Natural killer cell treated with Interleukin-12 subunit alpha and Interleukin-12 subunit beta and Interleukin-15 and Interleukin-18, amount 100 ng/mL, for 72 hours (primary cell): Measurements from ENCODE around the gene MNS1. TPM values are rescaled to one million over a fixed set of nuclear protein-coding genes. Genes with fewer than 3 reads are reported as not detected.
"Not testable (repeated sequence)": the region's sequence is repeated elsewhere in the genome, so short reads cannot be mapped to it uniquely, and the experiment has no call there.

Experiments
- ATAC-seq, 2 donors: fragments of 150-1000 bp; cut with Tn5 transposase in 1 of 2; sonication (Bioruptor Pico), chemical (Tn5 transposase) in 1 of 2; 2 replicates each; pipeline ENCODE4 v1.10.0; 2021
- DNase-seq: peaks from one replicate; pipeline ENCODE4 v3.0.0; 2022; ENCODE audit warnings: low spot score
- H3K27ac Mint-ChIP-seq, 2 donors: 1 replicate in 1 of 2; 2 replicates in 1 of 2; pipeline ENCODE4 v1.8.0; 2022; ENCODE audit warnings: mixed read lengths in 2 of 2, mild to moderate bottlenecking in 1 of 2, moderate library complexity in 1 of 2
- H3K27me3 Mint-ChIP-seq, 2 donors: 1 replicate in 1 of 2; 2 replicates in 1 of 2; pipeline ENCODE4 v1.8.0; 2022; ENCODE audit warnings: mixed read lengths in 2 of 2
- H3K36me3 Mint-ChIP-seq: one replicate; pipeline ENCODE4 v1.8.0; 2022; ENCODE audit warnings: mixed read lengths
- H3K4me1 Mint-ChIP-seq, 2 donors: 1 replicate in 1 of 2; 2 replicates in 1 of 2; pipeline ENCODE4 v1.8.0; 2022; ENCODE audit warnings: low read depth in 2 of 2, mixed read lengths in 2 of 2, mild to moderate bottlenecking in 1 of 2
- H3K4me3 Mint-ChIP-seq: one replicate; pipeline ENCODE4 v1.8.0; 2022; ENCODE audit warnings: mixed read lengths
- H3K9me3 Mint-ChIP-seq: 2 replicates; pipeline ENCODE4 v1.8.0; 2022; ENCODE audit warnings: mixed read lengths
- total RNA-seq, 2 donors: library from RNA; stranded (reverse); gene quantifications; one replicate each; pipeline ENCODE4 v1.2.3, GENCODE V29; 2022

MNS1 gene, protein sequence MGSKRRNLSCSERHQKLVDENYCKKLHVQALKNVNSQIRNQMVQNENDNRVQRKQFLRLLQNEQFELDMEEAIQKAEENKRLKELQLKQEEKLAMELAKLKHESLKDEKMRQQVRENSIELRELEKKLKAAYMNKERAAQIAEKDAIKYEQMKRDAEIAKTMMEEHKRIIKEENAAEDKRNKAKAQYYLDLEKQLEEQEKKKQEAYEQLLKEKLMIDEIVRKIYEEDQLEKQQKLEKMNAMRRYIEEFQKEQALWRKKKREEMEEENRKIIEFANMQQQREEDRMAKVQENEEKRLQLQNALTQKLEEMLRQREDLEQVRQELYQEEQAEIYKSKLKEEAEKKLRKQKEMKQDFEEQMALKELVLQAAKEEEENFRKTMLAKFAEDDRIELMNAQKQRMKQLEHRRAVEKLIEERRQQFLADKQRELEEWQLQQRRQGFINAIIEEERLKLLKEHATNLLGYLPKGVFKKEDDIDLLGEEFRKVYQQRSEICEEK
- total RNA-seq: under 1 TPM; 0.26 to 0.47 TPM

DNA sequence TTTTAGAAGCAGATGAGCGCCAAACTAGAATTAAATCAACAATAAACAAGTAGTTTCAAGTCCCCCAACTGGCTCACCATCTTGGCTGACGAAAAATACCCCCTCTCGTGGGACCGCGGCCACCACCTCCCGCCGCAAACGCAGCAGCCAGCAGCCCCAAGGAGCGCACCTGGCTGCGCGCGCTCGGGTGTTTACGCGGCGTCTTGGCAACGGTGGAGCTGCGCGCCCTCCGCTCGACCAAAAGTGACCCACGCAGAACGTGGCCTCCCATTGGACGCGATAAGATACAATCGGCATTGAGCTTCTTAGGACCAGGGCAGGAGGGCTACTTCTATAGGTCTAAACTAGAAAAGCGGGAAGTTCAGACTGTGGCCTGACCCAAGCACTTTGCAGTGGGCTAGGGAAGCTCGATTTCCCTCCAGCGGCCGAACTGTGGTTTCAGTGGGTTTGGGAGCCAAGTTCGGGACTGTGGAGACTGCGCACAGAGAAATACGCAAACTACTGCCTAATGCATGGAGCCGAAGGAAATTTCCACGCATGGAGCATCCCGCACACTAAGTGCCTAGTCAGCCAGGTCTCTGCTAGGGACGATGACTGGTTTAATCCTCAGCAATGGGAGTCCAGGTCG, at the start of gene MNS1:
MNS1 (minus strand) TSS at position 245 of the 628 bp plus-strand sequence; CDS start at position 80, 165 bp downstream.
- peak; percentile 82 for DNase-seq
- Mint-ChIP-seq H3K27me3 (peaks cover 18% of the 10 kb centered on the region in 2 donors), H3K4me1 (peaks cover 17 to 22% of the 10 kb centered on the region in 2 donors), H3K9me3 (no peaks in the 10 kb centered on the region), H3K36me3 (no peaks in the 10 kb centered on the region), H3K27ac (no peak within 1 kb of the TSS), H3K4me3 (peak within 1 kb of the TSS; percentile 92)
- ATAC-seq: peak; percentile 96 to 99

DNA sequence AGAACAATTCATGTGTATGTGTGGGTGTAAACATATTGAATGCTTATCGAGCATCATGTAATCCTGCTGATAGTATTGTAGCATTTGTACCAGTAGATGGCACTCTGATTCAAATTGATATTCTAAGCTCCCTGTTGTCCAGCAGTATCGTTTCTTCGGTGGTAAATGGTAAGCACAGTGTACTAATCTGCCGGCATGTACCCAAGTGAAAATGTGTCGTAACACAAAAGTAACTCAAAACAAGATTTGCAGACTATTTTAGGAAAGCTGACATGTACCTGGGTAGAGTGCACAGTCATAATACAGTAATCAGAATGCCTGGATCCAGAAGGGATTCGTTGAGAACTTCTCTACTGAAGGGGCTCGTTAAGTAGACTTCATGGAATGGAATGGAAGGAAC, 31.7 kb upstream of the MNS1 start:
- Mint-ChIP-seq H3K36me3 (no peaks in the 10 kb centered on the region), H3K4me3 (no peak overlapping the region), H3K27me3 (peaks cover 26 to 39% of the 10 kb centered on the region in 2 donors), H3K4me1 (peaks cover 3 to 4% of the 10 kb centered on the region in 2 donors), H3K27ac (no peak overlapping the region), H3K9me3 (no peaks in the 10 kb centered on the region)
- ATAC-seq (peak; percentile 52 to 61), DNase-seq (no peak)

DNA sequence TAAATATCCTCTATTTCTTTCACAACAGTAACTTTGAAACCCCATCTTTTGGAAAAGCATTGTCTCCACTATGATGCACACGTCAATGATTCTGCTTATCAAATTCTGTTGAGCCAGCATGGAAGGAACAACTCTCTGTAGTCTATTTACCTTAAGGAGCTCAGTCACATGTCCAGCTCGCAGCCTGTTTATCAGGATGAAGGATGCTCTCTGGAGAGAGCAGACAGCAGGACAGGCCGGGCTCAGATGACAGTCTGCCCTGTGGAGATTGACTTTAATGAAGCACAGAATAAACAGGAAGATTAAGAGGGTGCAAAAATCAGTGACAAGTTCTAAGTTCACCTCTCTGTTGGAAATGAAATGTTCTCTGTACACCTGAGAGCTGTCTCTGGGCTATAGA, 30.6 kb upstream of the MNS1 start:
- no peaks in the 10 kb centered on the region for H3K9me3 Mint-ChIP-seq
- DNase-seq (no peak), ATAC-seq (no peak)
- H3K4me3 Mint-ChIP-seq: no peak overlapping the region
- H3K27ac Mint-ChIP-seq: no peak overlapping the region
- no peaks in the 10 kb centered on the region for H3K36me3 Mint-ChIP-seq
- H3K4me1 Mint-ChIP-seq: peaks cover 3 to 4% of the 10 kb centered on the region in 2 donors
- H3K27me3 Mint-ChIP-seq: peaks cover 18 to 28% of the 10 kb centered on the region in 2 donors

DNA sequence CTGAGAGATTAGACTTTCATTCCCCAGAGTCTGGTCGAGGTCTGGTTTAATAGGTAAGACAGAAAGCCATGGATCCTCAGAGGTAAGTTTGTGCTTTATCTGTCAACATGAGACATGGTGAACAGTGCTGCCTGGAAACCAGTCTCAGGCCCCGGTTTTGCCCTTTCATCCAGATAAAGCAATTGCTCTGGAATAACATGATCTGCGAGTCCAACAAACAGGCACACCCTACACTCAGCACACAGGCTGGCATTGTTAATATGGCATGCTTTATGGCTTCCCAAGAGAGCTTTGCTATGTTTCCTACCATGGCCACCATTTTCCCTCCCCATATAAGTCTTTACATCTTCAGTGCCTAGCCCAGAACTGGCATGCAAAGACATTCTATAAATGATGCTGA, 30.1 kb upstream of the MNS1 start:
- H3K4me1 Mint-ChIP-seq: peaks cover 3 to 4% of the 10 kb centered on the region in 2 donors

DNA sequence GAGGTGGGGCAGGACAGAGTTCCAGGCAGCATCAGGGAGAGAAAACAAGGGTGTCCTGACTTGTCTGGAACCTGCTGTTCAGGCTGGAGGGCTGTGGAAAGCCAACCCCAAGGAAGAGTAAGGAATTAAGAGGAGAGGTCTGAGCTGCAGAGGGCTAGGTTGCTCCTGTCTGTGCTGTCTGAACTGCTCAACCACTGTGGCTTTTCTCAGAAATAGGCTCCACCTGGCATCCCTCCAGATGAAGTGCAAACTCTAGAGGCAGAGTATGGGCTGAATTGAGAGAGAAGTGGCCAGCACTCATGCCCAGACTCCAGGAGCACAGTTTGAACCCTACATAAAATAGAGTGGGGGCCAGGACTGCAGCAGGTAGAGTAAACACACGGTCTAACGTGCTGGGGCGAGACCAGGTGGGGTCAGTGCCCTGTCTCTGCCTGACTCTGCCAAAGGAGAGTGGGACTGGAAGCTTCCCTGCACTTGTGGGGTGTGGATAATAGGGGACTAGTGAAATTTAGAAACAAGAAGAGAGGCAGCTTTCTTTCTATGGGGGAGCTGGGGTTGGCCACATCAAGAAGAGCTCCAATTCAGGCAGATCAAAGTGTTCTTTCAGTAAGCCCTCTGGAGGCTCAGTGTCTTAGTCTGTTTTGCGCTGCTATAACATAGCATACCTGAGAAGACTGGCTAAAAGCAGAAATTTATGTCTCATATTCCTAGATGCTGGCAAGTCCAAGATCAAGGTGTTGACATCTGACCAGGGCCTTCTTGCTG, 28.0 kb upstream of the MNS1 start:
- no peak for DNase-seq
- peaks cover 3 to 4% of the 10 kb centered on the region in 2 donors for H3K4me1 Mint-ChIP-seq
- H3K27ac Mint-ChIP-seq: no peak overlapping the region
- no peaks in the 10 kb centered on the region for H3K9me3 Mint-ChIP-seq
- ATAC-seq: no peak
- H3K27me3 Mint-ChIP-seq: peaks cover 14 to 21% of the 10 kb centered on the region in 2 donors
- H3K36me3 Mint-ChIP-seq: no peaks in the 10 kb centered on the region
- H3K4me3 Mint-ChIP-seq: no peak overlapping the region

More for the DNA sequence above, 30.1 kb upstream of the MNS1 start:
- DNase-seq: no peak
- Mint-ChIP-seq H3K27me3 (peaks cover 15 to 26% of the 10 kb centered on the region in 2 donors), H3K4me3 (no peak overlapping the region), H3K27ac (no peak overlapping the region), H3K36me3 (no peaks in the 10 kb centered on the region), H3K9me3 (no peaks in the 10 kb centered on the region)
- ATAC-seq: no peak

DNA sequence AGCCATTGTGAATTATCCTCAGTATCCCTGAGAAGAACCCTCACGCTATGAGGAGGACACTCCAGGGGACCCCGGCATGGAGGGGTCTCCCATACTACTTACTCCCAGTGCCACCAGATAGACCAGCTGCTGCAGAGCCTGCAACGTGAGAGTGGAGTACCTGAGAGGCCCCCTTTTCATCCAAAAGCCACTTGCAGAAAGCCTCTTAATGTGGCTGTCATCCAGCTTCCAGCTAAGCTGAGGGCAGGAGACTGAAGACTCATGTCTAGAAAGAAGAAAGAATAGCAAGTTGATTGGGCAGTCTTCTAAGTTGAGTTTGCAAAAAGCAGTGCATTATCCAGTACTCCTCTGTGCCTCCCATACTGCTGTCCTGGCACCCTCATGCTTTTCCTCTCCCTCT, 27.3 kb upstream of the MNS1 start:
- no peak for ATAC-seq
- no peak overlapping the region for H3K4me3 Mint-ChIP-seq
- no peaks in the 10 kb centered on the region for H3K36me3 Mint-ChIP-seq
- H3K4me1 Mint-ChIP-seq: peaks cover 3 to 4% of the 10 kb centered on the region in 2 donors
- H3K27me3 Mint-ChIP-seq: peaks cover 19 to 21% of the 10 kb centered on the region in 2 donors
- H3K27ac Mint-ChIP-seq: no peak overlapping the region
- H3K9me3 Mint-ChIP-seq: no peaks in the 10 kb centered on the region
- DNase-seq: no peak

DNA sequence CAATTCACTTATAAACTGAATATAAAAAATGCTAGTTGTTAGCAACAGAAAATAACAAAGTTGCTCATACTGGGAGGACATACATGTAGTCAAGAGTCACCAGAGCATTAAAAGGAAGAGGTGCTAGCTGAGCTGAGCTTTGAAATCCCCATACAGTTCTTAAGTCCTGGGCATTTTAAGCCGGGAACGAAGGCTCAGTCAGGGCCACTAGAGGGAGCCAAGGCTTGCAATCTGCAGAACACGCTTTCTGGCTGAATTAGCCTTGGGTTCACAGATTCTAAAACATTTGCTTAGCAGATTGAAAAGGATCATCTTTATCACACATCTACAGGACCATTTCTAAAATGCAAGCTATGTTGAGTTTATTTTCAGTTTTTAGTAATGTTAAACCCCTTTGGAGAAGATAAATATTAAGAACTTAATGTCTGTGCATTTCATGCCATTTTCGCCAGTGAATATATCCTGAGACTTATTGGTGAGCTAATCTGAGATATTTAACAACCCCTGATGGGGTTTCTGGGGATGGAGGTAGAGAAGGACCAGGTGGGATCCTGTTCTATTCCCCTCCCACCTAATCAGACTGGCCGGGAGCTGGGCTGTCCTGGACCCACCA, 26.3 kb upstream of the MNS1 start:
- no peaks in the 10 kb centered on the region for H3K9me3 Mint-ChIP-seq
- no peaks in the 10 kb centered on the region for H3K36me3 Mint-ChIP-seq
- H3K4me1 Mint-ChIP-seq: no peaks in the 10 kb centered on the region
- no peak overlapping the region for H3K27ac Mint-ChIP-seq
- H3K4me3 Mint-ChIP-seq: no peak overlapping the region
- peaks cover 13 to 15% of the 10 kb centered on the region in 2 donors for H3K27me3 Mint-ChIP-seq
- ATAC-seq (no peak), DNase-seq (peak; percentile 70)

DNA sequence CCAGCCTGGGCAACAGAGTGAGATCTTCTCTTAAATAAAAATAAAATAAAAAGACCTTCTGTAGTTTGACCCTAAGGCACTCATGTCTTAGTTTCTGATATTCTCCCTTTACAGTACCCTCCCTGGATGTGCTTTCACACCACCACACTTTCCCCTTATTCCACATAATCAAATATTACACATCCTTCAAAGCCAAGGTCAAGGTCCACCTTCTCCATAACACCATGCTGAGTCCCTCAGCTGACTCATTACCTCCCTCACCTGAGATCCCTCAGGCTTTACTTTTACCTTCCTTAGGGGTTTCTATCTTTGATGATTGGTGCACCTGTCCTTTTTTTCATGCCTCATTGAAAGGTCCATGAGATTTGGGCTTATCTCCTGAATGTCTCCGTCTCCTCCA, 25.5 kb upstream of the MNS1 start:
- Mint-ChIP-seq H3K9me3 (no peaks in the 10 kb centered on the region), H3K27me3 (peaks cover 13 to 15% of the 10 kb centered on the region in 2 donors), H3K36me3 (no peaks in the 10 kb centered on the region), H3K4me1 (no peaks in the 10 kb centered on the region), H3K27ac (no peak overlapping the region), H3K4me3 (no peak overlapping the region)
- no peak for ATAC-seq
- DNase-seq: no peak

DNA sequence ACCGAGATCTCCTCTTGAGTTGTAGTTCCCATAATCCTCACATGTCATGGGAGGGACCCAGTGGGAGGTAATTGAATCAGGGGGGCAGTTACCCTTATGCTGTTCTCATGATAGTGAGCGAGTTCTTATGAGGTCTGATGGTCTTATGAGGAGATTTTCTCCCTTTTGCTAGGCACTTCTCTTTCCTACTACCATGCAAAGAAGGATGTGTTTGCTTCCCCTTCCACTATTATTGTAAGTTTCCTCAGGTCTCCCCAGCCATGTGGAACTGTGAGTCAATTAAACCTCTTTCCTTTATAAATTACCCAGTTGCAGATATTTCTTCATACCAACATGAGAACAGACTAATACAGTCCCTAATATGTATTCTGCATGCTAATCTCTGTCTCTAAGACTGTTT, 21.3 kb upstream of the MNS1 start:
- not testable (repeated sequence) for H3K4me1 Mint-ChIP-seq, H3K9me3 Mint-ChIP-seq, DNase-seq, H3K27ac Mint-ChIP-seq, ATAC-seq, H3K4me3 Mint-ChIP-seq, H3K36me3 Mint-ChIP-seq
- peaks cover 0 to 12% of the 10 kb centered on the region in 2 donors for H3K27me3 Mint-ChIP-seq

DNA sequence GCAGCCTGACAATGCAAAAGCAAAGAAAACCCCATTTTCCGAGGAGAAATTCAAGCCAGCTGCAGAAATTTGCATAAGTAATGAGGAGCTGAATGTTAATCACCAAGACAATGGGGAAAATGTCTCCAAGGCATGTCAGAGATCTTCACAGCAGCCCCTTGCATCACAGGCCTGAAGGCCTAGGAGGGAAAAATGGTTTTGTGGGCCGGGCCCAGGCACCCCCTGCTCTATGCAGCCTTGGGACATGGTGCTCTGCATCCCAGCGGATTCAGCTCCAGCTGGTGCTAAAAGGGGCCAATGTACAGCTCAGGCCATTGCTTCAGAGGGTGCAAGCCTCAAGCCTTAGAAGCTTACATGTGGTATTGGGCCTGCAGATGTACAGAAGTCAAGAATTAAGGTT, 20.5 kb upstream of the MNS1 start:
- H3K4me3 Mint-ChIP-seq, H3K36me3 Mint-ChIP-seq, DNase-seq, H3K9me3 Mint-ChIP-seq, H3K27ac Mint-ChIP-seq, H3K27me3 Mint-ChIP-seq, ATAC-seq, H3K4me1 Mint-ChIP-seq: not testable (repeated sequence)

DNA sequence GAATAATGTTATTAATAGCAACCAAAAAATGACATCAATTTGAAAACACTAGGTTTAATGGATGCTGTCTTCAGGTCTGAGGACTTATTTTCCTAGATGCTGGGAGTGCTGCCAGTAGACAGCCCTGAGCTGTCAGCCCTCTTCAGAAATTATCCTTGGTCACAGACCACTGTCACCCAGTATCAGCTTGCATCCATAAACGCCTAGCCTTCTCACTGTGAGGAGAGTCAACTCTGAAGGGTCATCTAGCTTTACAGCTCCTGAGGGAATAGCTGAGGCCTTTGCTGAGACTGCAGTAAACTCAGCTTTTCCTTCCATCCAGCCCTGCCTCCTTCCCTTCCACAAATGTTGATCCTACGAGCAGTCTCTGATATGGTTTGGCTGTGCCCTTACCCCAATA, 19.4 kb upstream of the MNS1 start:
- DNase-seq (no peak), ATAC-seq (no peak)
- Mint-ChIP-seq H3K9me3 (no peaks in the 10 kb centered on the region), H3K4me3 (no peak overlapping the region), H3K27me3 (peaks cover 3 to 10% of the 10 kb centered on the region in 2 donors), H3K27ac (no peak overlapping the region), H3K4me1 (no peaks in the 10 kb centered on the region), H3K36me3 (peaks cover 6% of the 10 kb centered on the region)

DNA sequence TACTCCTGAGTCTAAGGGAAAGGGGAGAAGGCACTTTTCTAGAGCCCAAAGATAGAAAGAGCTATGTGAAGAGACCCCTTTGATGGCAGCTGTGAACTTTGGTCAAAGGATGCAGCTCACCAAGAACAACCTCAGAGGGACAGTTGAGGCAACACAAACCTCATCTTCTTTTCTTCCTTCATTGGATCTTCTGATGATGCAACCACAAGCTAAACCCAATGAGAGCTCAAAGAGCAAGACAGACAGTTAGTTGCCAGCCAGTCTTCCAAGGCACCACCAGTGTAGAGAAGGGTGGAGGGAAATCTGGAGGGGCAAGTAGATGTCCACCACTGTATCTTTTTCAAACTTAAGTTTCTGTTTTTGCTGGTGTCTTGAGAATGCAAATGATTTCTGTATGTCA, 10.4 kb upstream of the MNS1 start:
- no peaks in the 10 kb centered on the region for H3K4me1 Mint-ChIP-seq
- H3K9me3 Mint-ChIP-seq: no peaks in the 10 kb centered on the region
- no peak overlapping the region for H3K27ac Mint-ChIP-seq
- H3K27me3 Mint-ChIP-seq: peaks cover 7 to 12% of the 10 kb centered on the region in 2 donors
- DNase-seq (no peak), ATAC-seq (no peak)
- H3K4me3 Mint-ChIP-seq: no peak overlapping the region
- peaks cover 7% of the 10 kb centered on the region for H3K36me3 Mint-ChIP-seq

DNA sequence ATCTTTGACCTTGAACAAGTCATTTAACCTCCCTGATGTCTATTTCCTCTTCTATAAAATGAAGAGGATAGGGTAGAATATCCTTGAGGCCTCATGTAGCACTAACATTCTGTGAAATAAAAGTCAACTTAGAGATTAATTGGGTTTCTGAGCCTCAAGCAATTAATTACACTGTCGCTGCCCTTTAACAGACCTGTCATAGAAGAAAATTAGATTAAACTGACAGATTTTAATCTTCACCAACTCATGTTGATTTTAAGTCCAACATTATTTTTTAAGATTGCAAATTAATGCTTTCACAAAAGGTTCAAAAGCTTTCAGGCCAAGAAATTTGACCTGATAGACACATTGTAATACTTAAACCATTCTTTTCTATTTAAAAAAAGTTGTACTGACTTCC, 8.1 kb upstream of the MNS1 start:
- Mint-ChIP-seq H3K27me3 (peaks cover 0 to 3% of the 10 kb centered on the region in 2 donors), H3K27ac (no peak overlapping the region), H3K4me3 (no peak overlapping the region), H3K36me3 (no peaks in the 10 kb centered on the region), H3K9me3 (no peaks in the 10 kb centered on the region), H3K4me1 (peaks cover 7 to 9% of the 10 kb centered on the region in 2 donors)
- ATAC-seq: no peak
- no peak for DNase-seq
